OCI-LY7 (cell line): ENCODE results near the gene BIK. TPM values are rescaled to one million over a fixed set of nuclear protein-coding genes. Genes with fewer than 3 reads are reported as not detected.

ENCODE experiments used
- BruUV-seq: library from RNA; stranded (reverse); fragments of 400-500 nt; replicated peaks from 2 replicates; lab custom pipeline; 2021; lab: Mats Ljungman, UMichigan
- CTCF ChIA-PET: fragments of 300-600 bp; sonication (Branson Sonifier 250); formaldehyde crosslinking; loops from one replicate; lab custom pipeline; 2022; ENCODE audit warnings: antibody characterized with exemption; ENCODE audit not compliant: unreplicated experiment; lab: Charles Lee
- POLR2A ChIA-PET: fragments of 300-600 bp; sonication (Branson Sonifier 250); formaldehyde crosslinking; loops from one replicate; lab custom pipeline; 2022; ENCODE audit warnings: antibody characterized with exemption; lab: Charles Lee
- DNase-seq: peaks from one replicate; pipeline ENCODE4 v3.0.0-alpha.2; 2015; ENCODE audit warnings: low spot score
- H2AFZ ChIP-seq: fragments of 200-600 bp; sonication (generic), shearing (Covaris generic); 2 replicates; pipeline ENCODE4 v1.6.1; 2014; ENCODE audit warnings: mild to moderate bottlenecking, antibody characterized with exemption, low read length, moderate library complexity
- H3K27ac ChIP-seq: fragments of 200-600 bp; sonication (generic); 2 replicates; pipeline ENCODE4 v1.5.1; 2014; ENCODE audit warnings: mixed run types, low read depth, mild to moderate bottlenecking, moderate library complexity, low read length, inconsistent platforms; ENCODE audit not compliant: poor library complexity, severe bottlenecking
- H3K36me3 ChIP-seq: fragments of 200-600 bp; sonication (generic); 2 replicates; pipeline ENCODE4 v1.6.1; 2014; ENCODE audit warnings: mild to moderate bottlenecking, antibody characterized with exemption, low read length, moderate library complexity, mixed read lengths; ENCODE audit not compliant: insufficient read depth
- H3K4me1 ChIP-seq: fragments of 200-600 bp; sonication (generic); 2 replicates; pipeline ENCODE4 v1.5.1; 2014; ENCODE audit warnings: mild to moderate bottlenecking, low read length; ENCODE audit not compliant: insufficient read depth, poor library complexity, severe bottlenecking
- H3K4me2 ChIP-seq: fragments of 200-600 bp; sonication (generic); 2 replicates; pipeline ENCODE4 v1.6.1; 2014; ENCODE audit warnings: mild to moderate bottlenecking, low read length
- H3K4me3 ChIP-seq: fragments of 200-600 bp; sonication (generic); 2 replicates; pipeline ENCODE4 v1.5.1; 2014; ENCODE audit warnings: mild to moderate bottlenecking, low read depth, low read length; ENCODE audit not compliant: poor library complexity, severe bottlenecking
- H3K79me2 ChIP-seq: fragments of 200-600 bp; sonication (generic); 2 replicates; pipeline ENCODE4 v1.6.1; 2016; ENCODE audit warnings: low read depth, mild to moderate bottlenecking, low read length, moderate library complexity, mixed read lengths; ENCODE audit not compliant: insufficient read depth
- H3K9me2 ChIP-seq: fragments of 200-600 bp; sonication (generic); 2 replicates; pipeline ENCODE4 v1.6.1; 2016; ENCODE audit warnings: mild to moderate bottlenecking, low read length, mixed read lengths; ENCODE audit not compliant: insufficient read depth
- H3K9me3 ChIP-seq: fragments of 200-600 bp; sonication (generic); 2 replicates; pipeline ENCODE4 v1.6.1; 2014; ENCODE audit warnings: mild to moderate bottlenecking, mixed run types, low read length, mixed read lengths
- H4K20me1 ChIP-seq: fragments of 200-600 bp; sonication (generic); 2 replicates; pipeline ENCODE4 v1.6.1; 2014; ENCODE audit warnings: mild to moderate bottlenecking, antibody characterized with exemption, low read length, moderate library complexity, mixed read lengths; ENCODE audit not compliant: insufficient read depth
- CTCF ChIP-seq: fragments of 200-600 bp; sonication (generic); conservative IDR thresholded peaks from 2 replicates; pipeline ENCODE4 v1.5.1; 2014; ENCODE audit warnings: mild to moderate bottlenecking, antibody characterized with exemption, low read length, moderate library complexity, mixed read lengths
- EZH2phosphoT487 ChIP-seq: fragments of 200-600 bp; sonication (generic); IDR thresholded peaks from 2 replicates; pipeline ENCODE4 v1.6.1; 2018; ENCODE audit warnings: low read depth, borderline replicate concordance, mild to moderate bottlenecking, mixed run types, antibody characterized with exemption, low read length, moderate library complexity, mixed read lengths
- intact Hi-C: fragments of 100-400 bp; cut with micrococcal nuclease; formaldehyde crosslinking; loops from one replicate; pipeline ENCODE4 v1.10.0; 2022; ENCODE audit not compliant: unreplicated experiment
- total RNA-seq, 2 experiments: library from RNA; depleted of rRNA in 1 of 2; stranded (reverse); fragments of >200 nt in 1 of 2; shearing (Covaris generic) in 1 of 2; gene quantifications; 2 replicates each; pipeline ENCODE4 v1.2.3, GENCODE V29; 2014 to 2022

The BIK gene
- total RNA-seq, 2 experiments from 2014 or later = 88.4 to 143 TPM

- POLR2A ChIA-PET = no interaction called here
- intact Hi-C loops = no loop called here
- DNase-seq = no peak
- no peak overlapping the region for H2AFZ ChIP-seq
- peaks cover 85% of the 10 kb centered on the region for H3K36me3 ChIP-seq
- no peak overlapping the region for H3K27ac ChIP-seq
- no peak overlapping the region for H3K4me2 ChIP-seq
- no peaks in the 10 kb centered on the region for H4K20me1 ChIP-seq
- TF ChIP-seq CTCF = no peak
- no peak for TF ChIP-seq EZH2phosphoT487
- H3K9me2 ChIP-seq = no peaks in the 10 kb centered on the region
- no peaks in the 10 kb centered on the region for H3K79me2 ChIP-seq
- no peak overlapping the region for H3K4me3 ChIP-seq
- no peaks in the 10 kb centered on the region for H3K9me3 ChIP-seq
- CTCF ChIA-PET = no interaction called here
- H3K4me1 ChIP-seq = no peaks in the 10 kb centered on the region
- no TSS peak for BruUV-seq
Observed at GRCh38 chr22:43173566-43173965, 63.0 kb downstream of the BIK start.

GRCh38 chr22:43173976-43174720, 63.6 kb downstream of the BIK start:
- POLR2A ChIA-PET = no interaction called here

More at GRCh38 chr22:43173976-43174720, 63.6 kb downstream of the BIK start:
- BruUV-seq = no TSS peak
- Histone ChIP-seq H3K9me2 (no peaks in the 10 kb centered on the region), H3K4me2 (no peak overlapping the region), H3K79me2 (no peaks in the 10 kb centered on the region), H3K36me3 (peaks cover 85% of the 10 kb centered on the region), H2AFZ (no peak overlapping the region), H3K9me3 (no peaks in the 10 kb centered on the region), H4K20me1 (no peaks in the 10 kb centered on the region), H3K4me3 (no peak overlapping the region), H3K27ac (no peak overlapping the region), H3K4me1 (no peaks in the 10 kb centered on the region)
- no peak for DNase-seq
- intact Hi-C loops = no loop called here
- no peak for TF ChIP-seq CTCF
- TF ChIP-seq EZH2phosphoT487 = no peak
- CTCF ChIA-PET = no interaction called here
